Prostate gland (tissue), 2 donors: ENCODE measurements around the gene TOR1B. TPM values are rescaled to one million over a fixed set of nuclear protein-coding genes. Genes with fewer than 3 reads are reported as not detected.

Experiments used
- DNase-seq: peaks from one replicate; pipeline ENCODE4 v3.0.0-alpha.2; 2019; ENCODE audit warnings: low spot score
- H3K27ac ChIP-seq, 2 donors: fragments of 200-600 bp; sonication (generic); 2 replicates each; pipeline ENCODE4 v1.5.1; 2017 to 2019
- H3K27me3 ChIP-seq: fragments of 200-600 bp; sonication (generic); replicated peaks from 2 replicates; pipeline ENCODE4 v1.5.1; 2019; ENCODE audit not compliant: insufficient read depth
- H3K36me3 ChIP-seq, 2 donors: fragments of 200-600 bp; sonication (generic); 1 replicate in 1 of 2; 2 replicates in 1 of 2; pipeline versions ENCODE4 v1.5.1 to v1.8.1; 2017 to 2019
- H3K4me1 ChIP-seq: fragments of 200-600 bp; sonication (generic); replicated peaks from 2 replicates; pipeline ENCODE4 v1.5.1; 2019
- H3K4me3 ChIP-seq, 2 donors: fragments of 200-600 bp; sonication (generic); 2 replicates each; pipeline ENCODE4 v1.5.1; 2017 to 2019
- H3K9me3 ChIP-seq: fragments of 200-600 bp; sonication (generic); 2 replicates; pipeline ENCODE4 v1.5.1; 2017
- POLR2A ChIP-seq: fragments of 450-650 bp; IDR thresholded peaks from one replicate; pipeline ENCODE4 v1.6.1; 2016; ENCODE audit warnings: antibody characterized with exemption, mild to moderate bottlenecking
- POLR2AphosphoS5 ChIP-seq: sonication (generic); formaldehyde crosslinking; IDR thresholded peaks from one replicate; pipeline ENCODE4 v1.6.1; 2017; ENCODE audit warnings: antibody characterized with exemption
- WGBS: methylation state at CpG from one replicate; pipeline ENCODE4 v1.1.5; 2018; 5-methylcytosine and 5-hydroxymethylcytosine counted together
- intact Hi-C: fragments of 100-400 bp; cut with DNase I; formaldehyde crosslinking; loops from one replicate; pipeline ENCODE4 v1.14.2; 2022
- total RNA-seq, 2 donors: library from RNA; depleted of rRNA; stranded (reverse); fragments of >200 nt; gene quantifications; one replicate each; pipeline ENCODE4 v1.1.0, GENCODE V29; 2016
- TF ChIP-seq, protein P1 (sequence below), 4 experiments: fragments of 200-600 bp in 2 of 4; fragments of 450-650 bp in 2 of 4; sonication (generic) in 2 of 4; IDR thresholded peaks; 1 replicate in 3 of 4; 2 replicates in 1 of 4; pipeline ENCODE4 v1.5.1; 2016 to 2019; ENCODE audit warnings: antibody characterized with exemption in 4 of 4, mild to moderate bottlenecking in 2 of 4, moderate library complexity in 2 of 4

Gene TOR1B
- total RNA-seq, 2 donors from 2014 or later: 31.4 to 35.7 TPM

DNA sequence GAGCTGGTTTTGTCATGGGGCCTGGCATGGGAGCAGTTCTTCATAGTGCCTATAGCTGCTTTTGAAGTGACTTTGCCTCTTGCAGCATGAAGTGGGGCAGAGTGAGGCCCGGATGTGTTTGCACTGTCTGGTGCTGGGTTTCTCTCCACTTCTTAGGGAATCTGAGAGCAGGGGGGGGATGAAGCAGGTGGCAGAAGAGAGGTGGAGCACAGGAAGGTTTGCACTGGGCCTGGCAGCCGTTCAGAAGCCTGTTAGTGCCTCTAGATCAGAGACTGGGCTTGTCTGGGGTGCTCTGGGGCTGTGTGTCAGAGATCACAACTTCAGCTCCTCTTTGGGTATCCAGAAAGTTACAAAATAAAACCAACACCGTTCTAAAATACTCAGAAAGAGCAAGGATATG lies 50.6 kb downstream of the TOR1B start:
- H3K4me3 ChIP-seq: no peak overlapping the region
- no peaks in the 10 kb centered on the region for H3K4me1 ChIP-seq
- H3K27me3 ChIP-seq: no peaks in the 10 kb centered on the region
- H3K27ac ChIP-seq: no peak overlapping the region
- DNase-seq: no peak
- WGBS: 56% methylated on average over 3 of the region's 3 CpGs
- intact Hi-C loops: no loop called here
- TF ChIP-seq, protein P1, sequence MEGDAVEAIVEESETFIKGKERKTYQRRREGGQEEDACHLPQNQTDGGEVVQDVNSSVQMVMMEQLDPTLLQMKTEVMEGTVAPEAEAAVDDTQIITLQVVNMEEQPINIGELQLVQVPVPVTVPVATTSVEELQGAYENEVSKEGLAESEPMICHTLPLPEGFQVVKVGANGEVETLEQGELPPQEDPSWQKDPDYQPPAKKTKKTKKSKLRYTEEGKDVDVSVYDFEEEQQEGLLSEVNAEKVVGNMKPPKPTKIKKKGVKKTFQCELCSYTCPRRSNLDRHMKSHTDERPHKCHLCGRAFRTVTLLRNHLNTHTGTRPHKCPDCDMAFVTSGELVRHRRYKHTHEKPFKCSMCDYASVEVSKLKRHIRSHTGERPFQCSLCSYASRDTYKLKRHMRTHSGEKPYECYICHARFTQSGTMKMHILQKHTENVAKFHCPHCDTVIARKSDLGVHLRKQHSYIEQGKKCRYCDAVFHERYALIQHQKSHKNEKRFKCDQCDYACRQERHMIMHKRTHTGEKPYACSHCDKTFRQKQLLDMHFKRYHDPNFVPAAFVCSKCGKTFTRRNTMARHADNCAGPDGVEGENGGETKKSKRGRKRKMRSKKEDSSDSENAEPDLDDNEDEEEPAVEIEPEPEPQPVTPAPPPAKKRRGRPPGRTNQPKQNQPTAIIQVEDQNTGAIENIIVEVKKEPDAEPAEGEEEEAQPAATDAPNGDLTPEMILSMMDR (IDR thresholded peaks at IDR 0.05): no peak
- TF ChIP-seq POLR2A: no peak
- no peak for TF ChIP-seq POLR2AphosphoS5
- H3K9me3 ChIP-seq: no peaks in the 10 kb centered on the region
- peaks cover 0 to 12% of the 10 kb centered on the region in 2 donors for H3K36me3 ChIP-seq

DNA sequence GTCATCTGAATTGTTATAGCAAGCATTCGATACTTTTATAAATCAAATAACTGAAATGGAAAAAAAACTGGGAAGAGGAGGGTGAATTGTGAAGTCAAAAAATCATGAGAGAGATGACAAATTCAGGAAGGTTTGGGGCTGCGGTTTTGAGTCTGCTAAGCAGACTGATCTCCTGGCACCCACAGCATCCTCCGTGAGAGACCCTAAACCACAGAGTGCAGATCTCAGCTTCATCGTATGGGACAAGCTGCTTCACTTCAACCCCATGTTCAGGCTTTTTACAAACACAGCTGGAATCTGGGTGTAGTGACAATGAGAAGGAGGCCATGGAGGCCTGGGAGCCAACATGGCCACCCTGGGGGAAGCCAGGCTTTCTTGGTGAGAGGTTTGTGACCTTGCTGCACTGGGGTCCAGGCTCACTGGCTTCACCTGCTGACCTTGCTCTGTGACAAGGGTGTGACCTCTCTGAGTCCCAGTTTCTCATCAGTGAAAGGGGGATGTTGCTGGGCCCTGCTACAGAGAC lies 51.7 kb downstream of the TOR1B start:
- WGBS: 96% methylated on average over 4 of the region's 4 CpGs
- Histone ChIP-seq H3K4me3 (no peak overlapping the region), H3K9me3 (no peaks in the 10 kb centered on the region), H3K27ac (no peak overlapping the region), H3K27me3 (no peaks in the 10 kb centered on the region), H3K36me3 (peaks cover 0 to 12% of the 10 kb centered on the region in 2 donors), H3K4me1 (no peaks in the 10 kb centered on the region)
- DNase-seq: no peak
- intact Hi-C loops: no loop called here
- TF ChIP-seq, protein P1 (IDR thresholded peaks at IDR 0.05): no peak
- TF ChIP-seq POLR2A: no peak
- TF ChIP-seq POLR2AphosphoS5: no peak

DNA sequence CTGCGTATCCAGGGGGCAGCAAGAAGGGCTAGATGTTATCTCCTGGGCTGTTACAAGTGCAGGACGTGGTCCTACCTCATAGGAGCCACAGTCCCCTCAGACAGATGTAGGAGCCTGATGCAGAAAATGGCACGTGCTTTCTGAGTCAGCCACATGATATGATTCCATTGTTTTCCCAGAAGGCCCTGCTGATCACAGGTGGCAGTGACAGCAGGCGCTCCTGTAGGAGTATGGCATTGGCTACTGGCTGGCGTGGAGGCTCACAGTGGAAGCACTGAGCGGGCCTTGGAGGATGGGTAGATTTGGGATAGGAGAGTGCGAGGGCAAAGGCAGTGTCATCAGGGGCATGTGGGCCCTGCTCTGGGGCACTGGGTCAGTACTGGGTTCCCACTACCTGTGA lies 54.2 kb downstream of the TOR1B start:
- DNase-seq: no peak
- TF ChIP-seq POLR2A: no peak
- no peak for TF ChIP-seq POLR2AphosphoS5
- TF ChIP-seq, protein P1 (IDR thresholded peaks at IDR 0.05): no peak
- Histone ChIP-seq H3K27me3 (no peaks in the 10 kb centered on the region), H3K36me3 (peaks cover 8 to 12% of the 10 kb centered on the region in 2 donors), H3K9me3 (no peaks in the 10 kb centered on the region), H3K4me1 (no peaks in the 10 kb centered on the region), H3K4me3 (no peak overlapping the region), H3K27ac (no peak overlapping the region)
- intact Hi-C loops: no loop called here
- 89% methylated on average over 7 of the region's 7 CpGs for WGBS

DNA sequence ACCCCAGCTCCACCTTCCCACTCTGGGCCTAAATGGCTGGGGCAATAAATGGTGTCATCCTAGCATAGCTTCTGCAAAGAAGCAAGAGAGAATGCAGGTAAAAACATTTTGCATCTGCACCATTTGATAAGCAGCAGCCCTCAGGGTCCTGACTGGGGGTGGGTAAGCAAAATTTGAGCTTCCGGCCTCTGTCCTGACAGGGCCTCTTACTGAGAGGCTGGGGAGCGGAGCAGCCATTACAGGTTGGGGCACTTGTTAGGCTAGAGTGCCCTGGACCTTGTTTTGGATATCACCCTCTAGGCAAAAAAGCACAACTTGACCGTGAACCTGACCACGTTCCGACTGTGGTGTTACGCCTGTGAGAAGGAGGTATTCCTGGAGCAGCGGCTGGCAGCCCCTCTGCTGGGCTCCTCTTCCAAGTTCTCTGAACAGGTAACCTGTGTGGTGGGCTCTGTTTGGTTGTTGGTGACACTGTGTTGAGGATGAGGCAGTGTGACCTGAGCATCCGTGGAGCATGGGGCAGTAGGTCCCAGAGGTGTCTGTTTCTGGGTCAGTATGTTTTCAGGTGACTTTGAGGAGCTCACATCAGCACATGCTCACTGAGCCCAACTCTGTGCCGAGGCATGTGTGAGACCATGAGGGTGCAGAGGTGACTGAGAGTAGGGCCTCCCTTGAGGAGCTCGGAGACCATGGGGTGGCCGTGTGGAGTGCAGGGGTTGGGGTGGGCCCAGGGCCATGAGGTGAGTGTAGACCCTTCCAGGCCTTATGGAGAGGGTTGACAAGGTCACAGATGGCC lies 55.4 kb downstream of the TOR1B start:
- Histone ChIP-seq H3K9me3 (no peaks in the 10 kb centered on the region), H3K4me3 (no peak overlapping the region), H3K27ac (no peak overlapping the region), H3K36me3 (peaks cover 12 to 14% of the 10 kb centered on the region in 2 donors), H3K4me1 (no peaks in the 10 kb centered on the region), H3K27me3 (no peaks in the 10 kb centered on the region)
- WGBS: 86% methylated on average over 9 of the region's 11 CpGs
- DNase-seq: no peak
- intact Hi-C loops: no loop called here
- TF ChIP-seq, protein P1 (IDR thresholded peaks at IDR 0.05): no peak
- TF ChIP-seq POLR2AphosphoS5 (no peak), POLR2A (no peak)

Other genes with a start within 250 kb of the TOR1B start
- not detected for gene C9orf50, start 182.1 kb upstream of the TOR1B start, total RNA-seq
- gene NTMT1, start 177.0 kb upstream of the TOR1B start, total RNA-seq: 10 to 100 TPM; 25.4 to 53.7 TPM
- gene ASB6, start 161.0 kb upstream of the TOR1B start, total RNA-seq: 10 to 100 TPM; 25.2 to 50.3 TPM
- gene PRRX2, start 137.5 kb upstream of the TOR1B start, total RNA-seq: 10 to 100 TPM in 1 of 2 donors, 1 to 10 TPM in 1; 4.3 to 14.3 TPM
- 10 to 100 TPM in 1 of 2 donors, 1 to 10 TPM in 1; 3.9 to 19.9 TPM for gene PTGES, start 50.1 kb upstream of the TOR1B start, total RNA-seq
- 10 to 100 TPM; 37.1 to 41.2 TPM for gene TOR1A, start 21.0 kb downstream of the TOR1B start, total RNA-seq
- gene C9orf78, start 32.1 kb downstream of the TOR1B start, total RNA-seq: 10 to 100 TPM; 63.7 to 76.8 TPM
- gene USP20, start 32.3 kb downstream of the TOR1B start, total RNA-seq: 10 to 100 TPM; 34.8 to 53.5 TPM
- gene FNBP1, start 240.0 kb downstream of the TOR1B start, total RNA-seq: 10 to 100 TPM; 34.6 to 93.7 TPM